HG02852 (cell line): ENCODE results near the gene MCHR2.
"Not testable (repeated sequence)": the region's sequence is repeated elsewhere in the genome, so short reads cannot be mapped to it uniquely, and the experiment has no call there.

Experiments used
- ATAC-seq: cut with Tn5 transposase; IDR thresholded peaks from one replicate; pipeline ENCODE4 v1.9.1; 2021; ENCODE audit warnings: mild to moderate bottlenecking, moderate library complexity; ENCODE audit not compliant: unreplicated experiment

The MCHR2 gene, protein sequence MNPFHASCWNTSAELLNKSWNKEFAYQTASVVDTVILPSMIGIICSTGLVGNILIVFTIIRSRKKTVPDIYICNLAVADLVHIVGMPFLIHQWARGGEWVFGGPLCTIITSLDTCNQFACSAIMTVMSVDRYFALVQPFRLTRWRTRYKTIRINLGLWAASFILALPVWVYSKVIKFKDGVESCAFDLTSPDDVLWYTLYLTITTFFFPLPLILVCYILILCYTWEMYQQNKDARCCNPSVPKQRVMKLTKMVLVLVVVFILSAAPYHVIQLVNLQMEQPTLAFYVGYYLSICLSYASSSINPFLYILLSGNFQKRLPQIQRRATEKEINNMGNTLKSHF

DNA sequence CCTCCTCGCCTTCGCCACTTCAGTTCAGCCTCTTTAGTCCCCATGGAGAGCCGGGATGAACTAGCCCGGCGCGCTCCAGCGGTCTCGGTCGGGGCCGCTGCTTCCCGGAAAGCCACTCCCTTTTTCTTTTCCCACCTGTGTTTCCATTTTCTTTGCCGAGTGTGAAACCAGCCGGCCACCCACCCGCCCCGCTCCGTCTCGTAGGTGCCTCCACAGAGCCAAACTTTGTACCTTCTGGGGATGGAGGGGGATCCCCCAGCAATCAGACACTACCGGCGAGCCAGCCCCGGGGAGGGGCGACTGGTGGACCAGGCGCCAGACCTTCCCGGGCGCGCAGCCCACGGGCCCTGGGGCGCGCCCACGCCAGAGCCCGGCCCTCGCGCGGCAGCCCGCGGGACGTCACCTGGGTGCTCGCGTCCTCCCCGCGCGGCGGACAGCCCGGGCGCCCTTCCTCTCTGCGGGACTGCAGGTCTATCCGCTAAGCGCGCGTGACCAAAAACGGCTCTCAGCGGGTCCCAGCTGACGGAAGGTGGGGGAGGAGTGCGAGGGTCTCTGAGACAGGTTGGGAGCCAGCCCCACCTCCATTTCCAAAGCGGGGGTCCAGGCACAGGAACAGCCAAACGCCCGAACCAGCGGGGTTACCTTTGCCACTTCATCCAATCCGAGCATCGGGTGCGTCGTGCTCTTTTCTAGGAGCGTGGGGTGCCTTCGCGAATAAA is at the start of gene MCHR2:
Gene MCHR2, minus strand, starts transcription at position 691 of the 719 bp plus-strand sequence. CDS start 38,076 bp downstream, outside the sequence.
- ATAC-seq: no peak

DNA sequence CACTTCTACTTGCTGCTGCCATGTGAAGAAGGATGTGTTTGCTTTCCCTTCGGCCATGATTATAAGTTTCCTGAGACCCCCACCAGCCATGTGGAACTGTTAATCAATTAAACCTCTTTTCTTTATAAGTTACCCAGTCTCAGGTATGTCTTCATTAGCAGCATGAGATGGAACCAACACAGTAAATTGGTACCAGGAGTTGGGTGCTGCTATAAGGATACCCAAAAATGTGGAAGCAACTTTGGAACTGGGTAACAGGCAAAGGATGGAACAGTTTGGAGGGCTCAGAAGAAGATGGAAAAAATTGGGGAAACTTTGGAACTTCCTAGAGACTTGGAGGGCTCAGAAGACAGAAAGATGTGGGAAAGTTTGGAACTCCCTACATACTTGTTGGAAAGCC is 44.5 kb upstream of the MCHR2 start:
- not testable (repeated sequence) for ATAC-seq

DNA sequence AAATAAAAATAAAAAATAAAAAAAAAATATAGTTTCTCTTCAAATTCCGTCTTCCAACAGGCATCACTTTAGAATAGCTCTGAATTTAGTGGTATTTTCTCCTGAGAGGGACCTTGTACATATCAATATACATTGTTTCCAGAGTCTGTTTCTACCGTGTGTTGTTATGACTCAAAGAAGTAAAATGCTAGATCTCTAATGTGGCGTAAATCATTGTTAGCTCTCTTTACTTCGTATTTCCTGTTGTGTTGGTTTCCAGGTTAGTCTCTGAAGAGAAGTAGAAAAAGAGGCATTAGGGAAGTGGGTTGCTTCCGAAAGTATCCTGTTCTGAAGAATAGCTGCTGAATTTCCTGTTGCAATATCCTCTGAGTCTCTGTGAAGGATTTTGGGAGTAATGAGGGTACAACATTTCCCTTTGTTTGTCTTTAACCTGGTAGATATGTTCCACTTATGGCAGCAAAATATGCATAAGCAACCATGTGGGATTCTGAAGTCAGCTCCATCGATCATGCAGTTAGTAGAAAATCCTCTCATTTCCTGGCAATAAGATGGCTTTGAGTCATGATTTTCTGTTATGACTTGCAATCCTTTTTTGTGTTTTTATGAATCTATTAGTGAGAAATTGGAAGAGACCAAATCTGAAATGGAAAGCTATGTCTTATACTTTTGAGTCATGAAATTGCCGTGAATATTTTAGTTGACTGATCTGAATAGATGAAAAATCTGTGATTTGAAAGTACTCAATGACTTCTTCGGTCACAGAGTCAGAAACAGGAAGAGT is 42.0 kb upstream of the MCHR2 start:
- peak; percentile 72 for ATAC-seq

DNA sequence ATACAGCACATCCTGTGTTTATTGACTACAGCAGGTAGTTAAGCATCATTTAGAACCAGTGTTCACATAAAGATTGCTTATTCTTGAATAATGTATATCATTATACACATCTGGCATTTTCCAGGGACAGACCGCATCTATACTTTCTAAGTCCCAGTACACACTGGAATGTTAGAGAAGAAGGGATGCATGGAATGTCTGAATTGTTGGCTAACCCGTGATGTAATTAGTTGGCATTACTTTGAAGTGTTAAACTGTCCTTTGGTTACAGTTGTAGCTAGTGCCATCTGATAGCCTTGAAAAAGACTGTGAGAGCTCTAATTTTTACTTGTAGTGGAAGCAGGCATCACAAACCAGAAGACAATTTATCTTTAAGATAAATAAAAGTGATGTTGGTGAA is 29.8 kb upstream of the MCHR2 start:
- ATAC-seq: no peak

DNA sequence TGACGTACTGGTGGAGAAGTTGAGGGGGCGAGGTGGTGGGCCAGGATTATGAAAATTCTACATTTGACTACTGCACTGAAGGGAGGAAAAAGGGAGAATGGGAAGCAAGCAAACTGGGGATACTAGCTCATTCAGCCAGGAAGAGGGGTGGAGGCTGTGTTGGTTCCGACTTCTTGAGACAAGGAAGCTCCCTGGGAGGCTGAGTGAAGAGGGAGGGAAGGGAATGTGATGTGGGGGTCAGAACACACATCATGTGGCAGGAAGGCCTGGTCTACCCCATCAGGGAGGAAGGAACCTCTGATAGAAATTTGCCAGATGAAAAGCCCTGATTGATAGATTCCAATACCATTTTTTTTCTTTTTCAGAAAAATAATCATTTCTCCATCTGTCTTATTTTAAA is 28.8 kb upstream of the MCHR2 start:
- no peak for ATAC-seq

DNA sequence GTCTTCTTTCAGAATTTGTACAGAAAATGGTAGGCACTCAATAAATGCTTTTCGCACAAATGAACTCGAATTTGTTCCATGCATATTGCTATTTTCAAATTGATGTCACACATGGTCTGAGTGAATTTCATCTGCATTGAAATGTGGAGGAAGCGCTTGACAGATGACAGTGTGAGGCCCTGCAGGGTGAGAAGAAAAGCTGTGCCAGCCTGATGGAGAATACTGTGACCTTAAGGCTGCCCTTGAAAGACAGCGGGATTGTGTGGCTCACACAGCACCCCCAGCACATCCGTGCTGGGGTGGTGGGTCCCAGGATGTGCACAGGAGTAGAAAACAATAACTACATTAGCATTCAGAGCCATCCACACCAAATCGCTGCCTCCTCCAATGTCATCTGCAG is 14.8 kb upstream of the MCHR2 start:
- no peak for ATAC-seq

DNA sequence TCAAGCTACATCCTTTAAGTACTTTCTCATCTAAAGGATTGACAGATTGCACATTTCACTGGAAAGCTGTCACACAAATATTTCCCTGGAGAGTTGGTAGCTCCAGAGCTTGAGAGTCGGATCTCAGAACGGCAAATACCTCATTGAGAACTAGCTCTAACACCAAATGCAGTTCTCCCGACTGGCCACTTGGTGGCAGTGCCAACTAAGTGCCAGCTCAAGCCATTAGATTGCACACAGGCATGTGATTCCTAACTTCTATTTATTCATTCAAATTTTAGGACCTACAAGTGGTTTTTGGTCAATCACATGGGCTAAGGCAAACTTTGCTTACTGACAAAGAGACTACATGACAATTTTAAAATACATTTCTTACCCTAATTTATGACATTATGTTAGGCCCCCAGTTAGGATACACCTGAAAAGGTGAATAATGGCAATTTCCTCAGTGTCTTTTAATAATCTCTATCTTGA is 7.9 kb upstream of the MCHR2 start:
- peak; percentile 96 for ATAC-seq

DNA sequence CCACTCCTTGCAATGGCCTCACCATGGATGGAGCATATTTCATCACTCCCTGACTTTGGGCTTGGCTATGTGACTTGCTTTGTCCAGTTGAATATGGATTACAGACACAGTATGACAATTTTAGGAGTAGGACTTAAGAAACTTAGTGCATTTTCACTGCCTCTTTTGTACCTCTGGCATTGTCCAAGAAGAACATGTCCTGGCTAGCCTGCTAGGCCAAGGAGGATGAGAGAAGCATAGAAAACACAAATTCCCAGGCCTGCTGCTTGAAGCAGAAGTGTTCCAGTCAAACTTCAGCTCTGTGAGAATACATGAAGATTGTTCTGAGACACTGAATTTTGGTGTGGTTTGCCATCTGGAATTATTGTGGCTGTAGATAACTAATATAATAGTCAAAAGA is 3.1 kb upstream of the MCHR2 start:
- ATAC-seq: no peak

DNA sequence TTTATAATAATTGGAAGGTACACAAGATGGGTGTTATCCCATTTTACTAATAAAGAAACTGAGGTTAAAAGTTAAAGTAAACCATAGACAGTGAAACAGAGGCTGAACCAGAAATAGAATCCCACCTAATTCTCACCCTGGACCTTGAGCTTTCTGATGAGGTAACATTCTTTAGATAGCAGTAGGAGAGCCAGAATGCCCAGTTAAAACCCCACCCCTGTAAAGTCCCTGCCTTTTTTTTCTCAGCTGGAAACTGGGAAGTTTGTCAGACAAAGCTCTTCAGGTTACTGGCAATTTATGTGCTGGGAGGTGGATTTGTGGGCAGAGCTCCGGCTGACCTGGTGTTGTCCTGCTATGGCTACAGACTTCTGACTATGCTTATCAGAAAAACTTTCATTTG is 1.9 kb upstream of the MCHR2 start:
- no peak for ATAC-seq

DNA sequence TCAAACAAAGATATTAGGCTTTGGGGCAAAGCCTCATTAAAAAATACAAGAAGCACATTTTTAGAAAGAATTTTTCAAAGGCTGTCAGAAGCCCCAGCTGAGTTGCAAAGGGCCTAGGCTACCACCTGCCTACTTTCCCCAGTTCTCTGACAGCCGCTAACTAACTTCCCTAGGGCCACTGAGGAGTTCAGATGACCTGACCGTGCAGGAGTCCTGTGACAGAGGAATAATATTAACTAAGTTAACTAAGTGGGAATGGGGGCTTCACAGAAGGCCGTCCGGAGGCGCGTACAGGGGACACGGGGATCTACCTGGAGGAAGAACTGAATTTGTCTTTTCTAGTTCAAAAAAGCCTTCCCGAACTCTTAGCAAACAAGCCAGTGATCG is 884 bp downstream of the MCHR2 start:
- no peak for ATAC-seq

DNA sequence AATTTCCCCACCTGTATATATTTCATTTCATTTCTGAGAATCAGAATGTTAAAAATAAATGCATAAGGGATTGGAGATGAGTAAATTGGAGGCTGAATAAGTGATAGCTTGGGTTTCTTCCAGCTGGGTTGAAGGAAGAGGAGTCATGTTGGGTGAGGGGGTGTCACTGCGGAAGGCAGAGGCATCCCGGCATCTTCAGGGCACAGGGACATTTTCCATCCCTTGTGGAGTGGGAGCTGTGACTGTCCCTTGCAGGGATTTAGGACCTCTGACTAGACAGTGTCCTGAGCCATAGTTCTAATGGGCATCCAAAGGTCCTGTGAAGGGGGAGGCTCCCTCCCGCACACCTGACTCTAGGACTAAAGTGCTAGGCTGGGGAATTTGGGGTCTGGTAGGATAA is 2.1 kb downstream of the MCHR2 start:
- no peak for ATAC-seq

DNA sequence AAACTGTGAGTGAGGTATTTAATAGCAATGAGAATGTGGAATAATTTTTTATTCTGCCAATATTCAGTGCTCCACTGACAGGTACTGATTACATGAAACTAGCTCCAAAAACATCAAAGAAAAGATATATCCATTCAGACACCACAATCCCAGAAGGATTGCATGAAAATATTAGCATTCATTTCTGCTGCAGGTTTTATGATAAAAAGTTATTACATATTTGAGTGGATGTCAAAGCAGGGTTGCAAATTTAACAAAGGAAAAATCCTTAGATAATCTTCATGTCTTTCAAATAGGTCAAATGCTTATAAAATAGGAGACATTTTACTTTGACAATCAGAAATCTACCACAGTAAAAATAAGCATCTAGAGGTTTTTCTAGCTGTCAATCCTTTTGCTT is 13.3 kb downstream of the MCHR2 start:
- no peak for ATAC-seq

DNA sequence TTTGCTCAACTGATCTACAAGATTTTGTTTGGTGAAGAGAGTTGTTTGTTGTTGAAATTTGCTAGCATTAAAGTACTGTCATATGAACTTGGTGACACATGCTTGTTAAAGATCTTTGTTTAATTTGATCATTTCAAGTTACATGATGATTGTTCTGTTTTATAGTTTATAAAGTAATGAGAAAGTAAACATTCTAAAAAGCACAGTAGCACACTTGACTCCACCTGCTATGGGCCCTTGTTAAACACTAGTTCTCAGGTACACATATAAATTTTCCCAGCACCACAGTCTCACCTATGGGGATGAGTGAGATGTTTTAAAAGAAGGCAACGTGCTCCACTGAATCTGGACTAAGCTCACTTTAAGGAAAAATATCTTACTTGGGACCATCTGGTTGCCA is 14.1 kb downstream of the MCHR2 start:
- no peak for ATAC-seq

DNA sequence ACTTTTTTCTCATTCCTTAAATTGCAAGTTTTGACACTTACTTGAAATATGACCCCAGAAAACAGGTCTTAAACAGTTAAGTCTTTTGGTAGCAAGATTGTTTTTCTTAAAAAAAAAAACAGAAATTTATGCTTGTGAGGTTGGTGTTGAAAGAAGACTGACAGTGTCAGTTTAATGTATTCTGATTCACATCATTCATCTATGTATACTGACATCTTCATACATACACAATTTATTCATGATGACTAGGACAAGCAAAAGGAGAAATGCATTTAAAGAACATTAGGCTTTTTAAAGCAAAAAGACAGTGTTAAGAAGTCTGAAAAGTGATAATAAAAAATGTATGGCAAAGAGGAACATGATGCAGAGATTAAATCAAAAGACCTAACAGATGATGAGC is 27.0 kb downstream of the MCHR2 start:
- ATAC-seq: no peak

DNA sequence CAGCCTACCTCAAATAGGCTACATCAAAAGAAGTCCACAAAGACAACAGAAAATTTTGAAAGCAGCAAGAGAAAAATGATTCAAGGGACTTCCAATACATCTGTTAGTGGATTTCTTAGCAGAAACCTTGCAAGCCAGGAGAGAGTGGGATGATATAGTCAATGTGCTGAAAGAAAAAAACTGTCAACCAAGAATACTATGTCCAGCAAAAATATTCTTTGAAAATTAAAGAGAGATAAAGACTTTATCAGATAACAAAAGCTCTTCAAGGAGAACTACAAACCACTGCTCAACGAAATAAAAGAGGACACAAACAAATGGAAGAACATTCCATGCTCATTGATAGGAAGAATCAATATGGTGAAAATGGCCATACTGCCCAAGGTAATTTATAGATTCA is 34.0 kb downstream of the MCHR2 start:
- ATAC-seq: no peak

DNA sequence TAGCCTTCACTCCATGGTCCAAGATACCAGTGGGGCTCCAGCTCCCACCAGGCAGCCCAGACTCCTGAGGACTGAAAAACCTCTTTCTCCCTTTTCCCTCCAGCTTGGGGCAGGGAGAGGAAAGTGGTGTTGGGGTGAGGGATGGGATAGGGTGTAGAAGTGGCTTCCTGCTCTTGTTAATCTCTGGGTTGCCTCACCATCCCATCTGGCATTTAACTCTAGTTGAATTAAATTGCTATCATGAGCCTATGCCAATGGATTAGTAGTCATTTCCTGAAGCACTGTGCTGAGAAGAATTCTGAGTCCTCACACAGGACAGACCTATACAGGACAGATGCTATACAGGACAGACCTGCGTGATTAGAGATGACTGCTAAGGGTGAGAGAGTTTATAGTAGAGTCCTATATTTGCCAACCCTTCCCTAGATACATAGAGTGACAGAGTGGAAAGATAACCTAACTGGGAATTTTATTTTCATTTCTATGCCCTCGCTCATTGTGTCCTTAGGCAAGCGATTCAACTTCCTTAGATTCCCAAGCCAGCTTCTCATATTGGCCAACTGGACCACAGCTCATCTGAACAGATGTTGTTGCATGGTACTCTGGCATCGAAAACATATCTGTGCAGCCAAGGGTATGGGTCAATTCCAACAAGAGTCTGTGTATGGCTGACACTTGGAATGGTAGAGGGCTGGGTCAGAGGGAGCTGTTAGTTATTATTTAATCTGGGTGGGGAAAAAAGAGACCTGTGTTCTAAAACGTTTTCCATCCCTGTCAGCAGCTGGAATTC is 42.8 kb downstream of the MCHR2 start:
- no peak for ATAC-seq

DNA sequence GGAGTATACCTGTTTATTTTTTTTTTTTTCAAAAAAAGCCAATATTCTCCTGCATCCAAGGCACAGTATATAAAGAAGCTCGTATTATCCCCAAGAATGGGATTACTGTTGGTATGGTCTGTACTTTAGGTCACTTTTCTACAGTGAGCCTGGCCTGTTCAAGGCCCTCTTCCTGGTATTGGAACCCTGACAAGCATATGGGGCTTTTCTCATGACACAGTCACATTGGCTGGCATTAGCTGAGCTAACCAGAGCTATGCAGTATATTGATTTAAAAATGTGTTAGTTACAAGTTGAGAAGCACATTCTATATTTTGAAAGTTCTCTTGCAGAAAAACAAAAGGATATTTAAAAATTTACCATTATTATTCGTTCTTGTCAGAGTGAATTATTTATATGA is 48.0 kb downstream of the MCHR2 start:
- no peak for ATAC-seq

DNA sequence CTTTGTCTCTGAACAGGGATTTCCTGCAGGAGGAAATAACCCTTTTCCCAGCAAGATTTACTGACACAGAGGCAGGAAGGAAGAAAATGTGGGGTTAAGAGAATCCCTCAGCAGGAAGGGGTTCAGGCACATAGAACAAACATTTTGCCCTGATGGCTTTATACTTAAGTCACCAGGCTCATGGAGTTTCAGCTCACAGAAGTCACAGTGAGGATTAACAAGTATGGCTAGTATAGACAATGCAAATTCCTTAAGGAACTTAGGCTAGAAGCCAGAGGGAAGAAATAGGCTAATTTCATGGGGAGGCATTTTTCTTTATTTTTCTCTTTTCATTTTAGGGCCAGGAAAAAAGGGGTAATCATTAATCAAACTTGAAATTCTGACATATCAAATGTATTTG is 50.2 kb downstream of the MCHR2 start:
- no peak for ATAC-seq

DNA sequence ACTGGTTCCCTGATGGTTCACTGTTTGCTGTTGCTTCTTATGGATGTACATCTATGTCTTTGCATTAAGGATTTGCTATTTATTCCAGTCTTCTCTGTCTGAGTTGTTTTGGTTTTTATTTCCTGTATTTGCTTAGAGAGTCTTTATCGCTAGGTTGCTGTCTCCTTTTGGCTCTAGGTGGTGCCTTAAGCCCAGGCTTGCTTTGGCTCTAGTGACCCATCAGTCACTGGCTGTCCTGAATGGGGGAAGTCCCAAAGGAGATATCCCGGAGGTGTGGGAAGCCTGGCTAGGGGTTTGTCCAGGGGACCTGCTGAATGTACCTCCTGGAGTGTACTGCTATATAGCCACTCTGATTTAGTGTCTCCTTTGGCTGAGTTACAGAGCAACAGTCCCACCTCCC is 53.4 kb downstream of the MCHR2 start:
- no peak for ATAC-seq

DNA sequence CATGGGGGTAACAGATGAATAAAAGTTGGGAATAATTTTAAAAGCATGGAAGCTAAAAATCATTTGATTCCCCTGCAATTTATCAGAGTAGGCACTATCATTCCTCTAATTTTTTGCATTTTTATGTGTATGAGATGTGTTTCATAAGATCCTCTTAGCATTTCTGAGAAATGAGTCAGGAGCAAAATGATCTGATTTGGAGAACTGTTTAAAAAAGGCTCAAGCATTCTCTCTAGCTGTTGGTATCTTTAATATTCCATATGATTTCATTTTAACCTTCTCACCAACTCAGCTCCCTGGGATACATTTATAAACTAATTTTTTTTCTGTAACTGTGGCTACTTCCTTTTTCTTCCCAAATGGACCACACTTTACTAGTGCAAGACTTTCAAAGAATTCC is 60.9 kb downstream of the MCHR2 start:
- no peak for ATAC-seq

DNA sequence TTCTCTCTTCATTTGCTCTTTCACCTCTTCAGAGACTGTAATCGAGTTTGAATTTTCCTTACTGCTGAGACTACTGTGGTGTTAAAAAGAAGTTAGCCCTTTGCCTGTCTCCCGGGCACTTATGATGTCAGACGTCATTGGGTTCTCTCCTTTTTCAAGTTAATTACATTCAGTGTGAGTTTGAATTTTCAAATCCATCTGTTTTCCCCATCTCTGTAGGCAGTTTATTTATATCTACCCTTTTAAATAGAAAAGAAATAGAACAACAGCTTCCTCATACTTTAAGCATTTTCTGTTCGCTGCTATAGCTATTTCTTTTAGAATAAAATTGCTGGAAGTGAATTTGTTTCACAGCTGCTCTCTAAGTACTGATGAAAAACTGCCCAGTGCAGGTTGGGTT is 81.4 kb downstream of the MCHR2 start:
- no peak for ATAC-seq
